22Rv1 (cell line): ENCODE measurements around the gene PCDH9.

Source experiments
- ZFX ChIP-seq: fragments of 450-650 bp; IDR thresholded peaks from 2 replicates; pipeline ENCODE4 v1.6.1; 2017; ENCODE audit warnings: antibody characterized with exemption, borderline replicate concordance
- TF ChIP-seq, protein P1 (sequence below): fragments of 450-650 bp; IDR thresholded peaks from 2 replicates; pipeline ENCODE4 v1.5.1; 2017; ENCODE audit warnings: mild to moderate bottlenecking

DNA sequence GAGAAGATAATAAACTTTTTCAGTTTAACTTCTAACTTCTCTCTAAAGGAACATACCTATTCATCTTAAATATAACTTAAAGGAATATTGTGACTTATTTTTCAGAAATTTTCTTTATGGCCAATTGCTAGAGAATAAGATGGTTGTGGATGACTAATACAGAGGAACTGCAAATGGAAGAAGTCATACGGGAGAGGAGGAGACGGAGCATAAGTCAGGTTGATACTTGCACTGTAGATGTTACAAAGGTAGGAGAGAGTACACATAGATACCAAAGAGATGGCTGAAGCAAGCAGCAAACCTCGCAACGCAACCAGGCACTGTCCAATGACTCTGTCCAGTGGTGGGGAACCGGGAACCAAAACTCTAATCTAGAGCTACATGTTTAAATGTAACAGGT lies 963.4 kb downstream of the PCDH9 start:
- TF ChIP-seq, protein P1, sequence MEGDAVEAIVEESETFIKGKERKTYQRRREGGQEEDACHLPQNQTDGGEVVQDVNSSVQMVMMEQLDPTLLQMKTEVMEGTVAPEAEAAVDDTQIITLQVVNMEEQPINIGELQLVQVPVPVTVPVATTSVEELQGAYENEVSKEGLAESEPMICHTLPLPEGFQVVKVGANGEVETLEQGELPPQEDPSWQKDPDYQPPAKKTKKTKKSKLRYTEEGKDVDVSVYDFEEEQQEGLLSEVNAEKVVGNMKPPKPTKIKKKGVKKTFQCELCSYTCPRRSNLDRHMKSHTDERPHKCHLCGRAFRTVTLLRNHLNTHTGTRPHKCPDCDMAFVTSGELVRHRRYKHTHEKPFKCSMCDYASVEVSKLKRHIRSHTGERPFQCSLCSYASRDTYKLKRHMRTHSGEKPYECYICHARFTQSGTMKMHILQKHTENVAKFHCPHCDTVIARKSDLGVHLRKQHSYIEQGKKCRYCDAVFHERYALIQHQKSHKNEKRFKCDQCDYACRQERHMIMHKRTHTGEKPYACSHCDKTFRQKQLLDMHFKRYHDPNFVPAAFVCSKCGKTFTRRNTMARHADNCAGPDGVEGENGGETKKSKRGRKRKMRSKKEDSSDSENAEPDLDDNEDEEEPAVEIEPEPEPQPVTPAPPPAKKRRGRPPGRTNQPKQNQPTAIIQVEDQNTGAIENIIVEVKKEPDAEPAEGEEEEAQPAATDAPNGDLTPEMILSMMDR, result no peak
- no peak for TF ChIP-seq ZFX
